Right lung (tissue), 5 donors: ENCODE measurements around the gene KIF26A. TPM values are rescaled to one million over a fixed set of nuclear protein-coding genes. Genes with fewer than 3 reads are reported as not detected.
"Not testable (repeated sequence)": the region's sequence is repeated elsewhere in the genome, so short reads cannot be mapped to it uniquely, and the experiment has no call there.

Experiments
- DNase-seq, 2 donors: peaks; one replicate each; pipeline ENCODE4 v3.0.0-alpha.2; 2013
- polyA plus RNA-seq, 5 donors: library from polyadenylated mRNA; unstranded; fragments of 120-200 nt; gene quantifications; one replicate each; pipeline versions ENCODE4 v1.2.1 to v1.2.3, GENCODE V29; 2013; ENCODE audit warnings: inconsistent platforms in 1 of 5, low replicate concordance in 1 of 5; ENCODE audit not compliant: insufficient read length in 5 of 5, insufficient read depth in 1 of 5

The KIF26A gene
- polyA plus RNA-seq, 5 donors, result 10.5 to 29.6 (median 13.1) TPM

GRCh38 chr14:104153394-104153755 lies 15.0 kb downstream of the KIF26A start:
- not testable (repeated sequence) for DNase-seq

GRCh38 chr14:104154246-104154645 lies 15.9 kb downstream of the KIF26A start:
- no peak for DNase-seq

- no peak for DNase-seq
Observed at GRCh38 chr14:104155513-104155912, 17.1 kb downstream of the KIF26A start.

- DNase-seq, result no peak
Observed at GRCh38 chr14:104156142-104156541, 17.8 kb downstream of the KIF26A start.

GRCh38 chr14:104157016-104157928 lies 18.9 kb downstream of the KIF26A start:
- DNase-seq, result no peak

GRCh38 chr14:104158827-104159798 lies 20.7 kb downstream of the KIF26A start:
- DNase-seq, result no peak

- DNase-seq, result no peak
Observed at GRCh38 chr14:104159990-104160389, 21.6 kb downstream of the KIF26A start.

- no peak for DNase-seq
Observed at GRCh38 chr14:104161602-104162367, 23.4 kb downstream of the KIF26A start.

- no peak for DNase-seq
Observed at GRCh38 chr14:104162495-104162894, 24.1 kb downstream of the KIF26A start.

GRCh38 chr14:104163541-104163940 lies 25.2 kb downstream of the KIF26A start:
- DNase-seq, result no peak

GRCh38 chr14:104164041-104164440 lies 25.7 kb downstream of the KIF26A start:
- no peak for DNase-seq

GRCh38 chr14:104164512-104164911 lies 26.1 kb downstream of the KIF26A start:
- DNase-seq, result no peak

- DNase-seq, result no peak
Observed at GRCh38 chr14:104166698-104167097, 28.3 kb downstream of the KIF26A start.

GRCh38 chr14:104168603-104169002 lies 30.2 kb downstream of the KIF26A start:
- DNase-seq, result no peak

- no peak for DNase-seq
Observed at GRCh38 chr14:104169005-104169698, 30.8 kb downstream of the KIF26A start.

- no peak for DNase-seq
Observed at GRCh38 chr14:104169699-104170479, 31.5 kb downstream of the KIF26A start.

GRCh38 chr14:104171029-104171697 lies 32.8 kb downstream of the KIF26A start:
- DNase-seq, result peak in 1 of 2 donors; percentile 30

- no peak for DNase-seq
Observed at GRCh38 chr14:104171895-104172294, 33.5 kb downstream of the KIF26A start.

GRCh38 chr14:104172349-104172748 lies 34.0 kb downstream of the KIF26A start:
- DNase-seq, result no peak

GRCh38 chr14:104172880-104173279 lies 34.5 kb downstream of the KIF26A start:
- no peak for DNase-seq
